COR-L47 (cell line): ENCODE measurements around the gene IREB2.

Source experiments
- DNase-seq: peaks from one replicate; lab custom pipeline; 2025; lab: John Stamatoyannopoulos, UW

Gene IREB2

GRCh38 chr15:78550194-78550593 is 112.2 kb downstream of the IREB2 start:
- no peak for DNase-seq

DNA sequence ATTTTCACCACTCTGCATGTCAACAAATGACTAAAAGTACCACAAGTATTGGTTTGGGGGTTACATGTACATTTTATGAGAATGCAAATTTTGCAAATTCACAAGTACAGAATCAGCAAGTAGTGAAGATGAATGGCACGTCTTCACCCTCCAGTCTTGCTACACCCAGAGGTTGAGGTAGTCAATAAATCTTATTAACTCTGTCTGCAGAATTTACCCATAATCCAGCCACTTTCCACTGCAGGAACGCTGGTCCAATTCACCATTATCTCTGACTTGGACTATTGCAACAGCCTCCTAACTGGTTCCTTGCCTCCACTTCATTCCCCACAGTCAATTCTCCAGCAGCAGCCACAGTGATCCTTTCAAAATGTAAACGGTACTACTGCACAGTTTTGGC is 112.8 kb downstream of the IREB2 start:
- DNase-seq = no peak
